HG03558 (cell line): Measurements from ENCODE around the gene CDC42EP4.

Source experiments
- ATAC-seq: cut with Tn5 transposase; IDR thresholded peaks from one replicate; pipeline ENCODE4 v1.9.1; 2021; ENCODE audit warnings: moderate number of reproducible peaks; ENCODE audit not compliant: unreplicated experiment; ENCODE audit errors: extremely low read depth

The CDC42EP4 gene

GRCh38 chr17:73304971-73305812 is 6.6 kb downstream of the CDC42EP4 start:
- ATAC-seq: no peak

GRCh38 chr17:73304438-73304837 is 7.4 kb downstream of the CDC42EP4 start:
- no peak for ATAC-seq

DNA sequence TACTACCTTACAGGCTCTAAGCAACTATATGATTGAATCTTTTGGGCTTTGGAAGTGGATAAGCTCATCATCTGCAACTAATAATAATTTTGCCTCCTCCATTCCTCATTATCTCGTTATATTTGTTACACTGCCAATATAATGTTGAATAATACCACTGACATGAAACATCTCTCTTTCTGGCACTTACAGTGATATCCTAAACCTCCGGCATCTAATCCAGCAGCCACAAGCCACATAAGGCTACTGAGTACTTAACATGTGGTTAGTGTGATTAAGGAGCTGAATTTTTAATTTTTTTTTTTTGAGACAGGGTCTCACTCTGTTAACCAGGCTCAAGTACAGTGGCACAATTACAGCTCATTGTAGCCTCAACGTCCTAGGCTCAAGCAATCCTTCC is 9.6 kb downstream of the CDC42EP4 start:
- ATAC-seq: no peak

DNA sequence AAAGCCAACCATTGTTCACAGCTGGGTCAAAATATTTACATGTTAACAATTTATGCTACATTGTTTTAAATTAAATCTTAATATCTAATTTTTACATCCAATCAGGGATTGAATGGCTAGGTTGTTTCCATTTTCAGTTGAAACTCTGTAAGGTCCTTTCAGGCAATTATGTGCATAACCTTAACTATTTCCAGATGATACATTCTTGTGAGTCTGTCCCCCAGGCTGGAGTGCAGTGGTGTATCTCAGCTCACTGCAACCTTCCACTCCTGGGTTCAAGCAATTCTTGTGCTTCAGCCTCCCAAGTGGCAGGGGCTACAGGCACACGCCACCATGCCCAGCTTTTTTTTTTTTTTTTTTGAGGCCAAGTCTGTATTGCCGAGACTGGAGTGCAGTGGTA is 10.4 kb downstream of the CDC42EP4 start:
- ATAC-seq: no peak

DNA sequence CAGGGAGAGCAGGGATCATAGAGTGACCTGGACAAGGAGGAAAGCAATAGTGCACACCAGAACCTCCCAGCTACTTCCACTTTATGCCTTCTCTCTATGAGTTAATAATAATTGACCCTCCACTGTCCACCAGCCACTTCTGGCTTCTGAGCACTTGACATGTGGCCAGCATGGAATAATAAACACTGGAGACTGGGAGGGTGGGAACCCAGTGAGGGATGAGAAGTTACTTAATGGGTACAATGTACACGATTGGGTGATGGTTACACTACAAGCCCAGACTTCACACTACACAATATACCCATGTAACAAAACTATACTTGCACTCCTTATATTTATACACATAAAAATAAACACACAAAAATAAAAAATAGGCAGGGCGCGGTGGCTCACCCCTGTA is 11.4 kb downstream of the CDC42EP4 start:
- ATAC-seq: no peak

DNA sequence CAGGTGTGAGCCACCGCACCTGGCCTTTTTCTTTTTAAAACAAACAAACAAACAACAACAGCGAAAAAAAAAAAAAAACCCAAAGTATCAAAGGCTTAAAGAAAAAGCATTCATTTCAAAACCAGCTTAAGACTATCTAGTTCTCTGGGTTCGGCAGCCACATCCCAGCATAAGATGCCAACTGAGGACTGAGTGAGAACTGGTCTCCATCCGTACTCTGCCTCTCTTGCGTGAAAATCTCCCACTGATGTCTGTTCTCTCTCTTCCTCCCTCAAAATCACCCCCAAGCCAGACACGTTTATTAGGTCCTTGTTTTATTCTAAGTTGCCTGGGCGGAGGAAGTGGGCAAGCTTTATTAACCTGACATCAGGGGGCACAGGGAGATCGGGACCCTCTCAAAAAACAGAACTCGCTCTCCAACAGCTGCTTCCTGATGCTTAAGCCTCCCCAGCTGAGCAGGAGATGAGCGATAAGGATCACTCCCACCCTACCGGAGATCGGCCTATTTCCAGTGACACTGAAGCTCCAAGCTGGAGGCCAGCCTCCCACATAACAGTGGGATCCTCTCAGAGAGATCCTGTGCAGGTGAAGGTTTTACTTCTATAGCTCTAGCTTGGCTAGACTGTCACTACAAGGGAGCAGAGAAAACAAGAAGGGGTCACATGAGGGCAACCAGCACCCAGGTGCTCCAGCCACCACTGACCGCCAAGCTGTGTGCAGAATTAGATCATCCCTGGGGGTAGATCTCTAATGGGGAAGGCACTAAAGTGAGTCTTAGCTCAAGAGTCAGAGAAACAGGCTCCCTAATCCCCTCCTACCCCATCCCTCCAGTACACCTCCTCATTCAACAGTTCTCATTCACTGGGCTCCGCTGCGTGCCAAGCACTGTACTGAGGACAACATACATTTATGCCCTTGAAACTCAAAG is 13.6 kb downstream of the CDC42EP4 start:
- ATAC-seq: peak; percentile 77

DNA sequence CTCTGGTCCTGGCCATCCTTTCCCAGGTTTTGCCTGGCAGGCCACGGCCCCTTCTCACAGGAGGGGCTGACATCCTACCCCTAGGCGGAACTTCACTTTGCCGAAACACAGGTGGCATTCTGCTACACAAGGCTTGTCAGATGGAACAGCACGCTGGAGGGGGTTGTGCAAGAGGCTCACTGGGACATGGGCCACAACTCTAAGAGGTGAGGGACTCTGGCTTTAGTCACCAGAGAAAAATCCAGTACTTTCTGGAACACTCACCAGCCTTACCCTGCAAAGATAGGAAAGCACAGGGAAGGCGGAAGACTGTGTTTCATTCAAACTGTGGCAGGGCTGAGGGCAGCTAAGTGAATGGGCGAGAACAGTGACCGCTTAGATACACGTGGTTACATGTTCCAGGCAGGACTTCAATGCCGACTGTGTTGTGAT is 18.3 kb downstream of the CDC42EP4 start:
- no peak for ATAC-seq

- ATAC-seq: no peak
Measured at GRCh38 chr17:73293031-73293430, 18.8 kb downstream of the CDC42EP4 start.

DNA sequence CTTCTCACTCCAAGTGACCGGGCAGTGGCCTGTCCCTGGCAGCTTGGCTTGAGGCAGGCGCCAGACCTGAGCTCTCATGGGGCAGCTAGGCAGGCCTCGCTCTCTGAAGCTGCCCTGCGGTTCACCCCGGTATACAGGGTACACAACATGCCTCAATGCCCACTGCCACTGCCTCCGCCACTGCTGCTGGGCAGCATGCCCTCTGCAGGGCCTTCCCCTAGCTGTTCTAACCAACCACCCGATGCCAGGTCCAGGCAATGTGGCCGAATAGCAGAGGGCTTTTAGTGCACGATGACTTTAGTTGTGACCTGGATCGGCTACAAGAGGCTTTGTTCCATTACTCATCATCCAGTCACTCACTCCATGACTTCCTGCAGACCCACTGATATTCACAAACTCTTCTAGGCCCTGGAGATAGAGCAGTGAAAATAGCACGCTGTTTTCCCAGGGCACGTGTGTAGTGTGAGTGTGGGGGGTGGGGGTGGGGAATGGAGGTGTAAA is 19.7 kb downstream of the CDC42EP4 start:
- ATAC-seq: no peak

GRCh38 chr17:73291260-73291801 is 20.5 kb downstream of the CDC42EP4 start:
- ATAC-seq: peak; percentile 84

DNA sequence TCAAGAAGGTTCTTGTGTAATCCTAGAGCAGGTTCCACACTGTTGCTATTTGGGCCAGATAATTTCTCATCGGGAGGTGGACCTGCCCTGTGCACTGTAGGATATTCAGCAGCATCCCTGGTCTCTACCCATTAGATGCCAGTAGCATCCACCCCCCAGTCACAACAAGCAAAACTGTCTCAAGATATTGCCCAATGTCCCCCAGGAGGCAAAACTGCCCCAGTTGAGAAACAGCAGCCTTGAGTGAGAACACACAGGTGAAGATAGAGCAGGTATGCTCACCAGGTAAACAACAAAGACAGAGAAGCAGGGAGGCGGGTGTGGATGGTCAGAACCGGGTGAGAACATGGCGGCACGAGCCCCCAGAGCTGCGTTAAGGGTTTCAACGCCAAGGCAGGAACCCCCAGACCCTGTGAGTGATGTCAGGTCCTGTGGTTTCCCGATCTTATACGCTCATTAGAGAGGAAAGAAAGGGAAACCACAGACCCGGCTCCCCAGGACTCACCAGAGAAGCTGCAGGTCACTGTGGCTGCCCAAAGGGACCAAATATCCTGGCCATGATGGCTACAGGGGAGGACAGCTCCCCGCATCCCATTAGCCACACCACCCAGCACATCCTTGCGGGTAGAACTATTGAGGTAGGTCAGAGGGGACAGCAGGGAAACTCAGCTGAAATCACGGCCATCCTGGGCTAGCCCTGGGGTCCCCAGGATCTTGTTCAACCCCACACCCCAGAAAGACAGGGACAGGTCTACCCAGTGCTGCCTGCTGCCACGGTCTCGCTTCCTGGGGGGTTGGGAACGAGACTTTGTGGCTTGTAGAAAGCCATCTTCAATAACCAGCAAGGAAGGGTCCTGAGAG is 21.2 kb downstream of the CDC42EP4 start:
- peak; percentile 15 for ATAC-seq

DNA sequence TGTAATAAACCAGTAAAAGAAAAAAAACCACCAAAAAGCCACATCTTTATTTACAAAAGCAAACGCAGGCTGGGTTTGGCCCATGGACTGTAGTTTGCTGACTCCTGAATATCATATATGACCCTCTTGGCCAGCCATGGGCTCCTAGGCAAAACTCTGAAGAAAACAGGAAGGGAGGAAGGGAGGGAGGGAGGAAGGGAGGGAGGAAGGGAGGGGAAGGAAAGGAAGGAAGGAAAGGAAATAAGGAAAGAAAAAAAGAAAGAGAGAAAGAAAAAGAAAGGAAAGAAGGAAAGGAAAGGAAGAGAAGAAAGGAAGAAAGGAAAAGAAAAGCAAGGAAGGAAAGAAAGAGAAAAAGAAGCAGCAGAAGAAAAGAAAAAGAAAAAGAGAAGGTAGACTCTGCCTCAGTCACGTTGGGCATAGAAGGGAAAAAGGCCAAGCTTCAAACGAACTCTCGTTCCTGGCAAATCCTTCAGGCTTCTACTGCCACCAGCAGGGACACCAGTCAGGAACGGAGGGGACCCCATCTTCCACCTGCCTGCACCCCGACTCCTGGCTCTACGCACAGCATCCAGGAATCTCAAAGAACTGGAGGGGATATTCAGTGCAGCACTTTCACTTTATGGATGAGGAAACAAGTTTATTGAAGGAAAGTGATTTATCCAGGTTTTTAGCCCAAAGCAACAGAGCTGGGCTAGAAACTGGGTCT is 22.1 kb downstream of the CDC42EP4 start:
- no peak for ATAC-seq

DNA sequence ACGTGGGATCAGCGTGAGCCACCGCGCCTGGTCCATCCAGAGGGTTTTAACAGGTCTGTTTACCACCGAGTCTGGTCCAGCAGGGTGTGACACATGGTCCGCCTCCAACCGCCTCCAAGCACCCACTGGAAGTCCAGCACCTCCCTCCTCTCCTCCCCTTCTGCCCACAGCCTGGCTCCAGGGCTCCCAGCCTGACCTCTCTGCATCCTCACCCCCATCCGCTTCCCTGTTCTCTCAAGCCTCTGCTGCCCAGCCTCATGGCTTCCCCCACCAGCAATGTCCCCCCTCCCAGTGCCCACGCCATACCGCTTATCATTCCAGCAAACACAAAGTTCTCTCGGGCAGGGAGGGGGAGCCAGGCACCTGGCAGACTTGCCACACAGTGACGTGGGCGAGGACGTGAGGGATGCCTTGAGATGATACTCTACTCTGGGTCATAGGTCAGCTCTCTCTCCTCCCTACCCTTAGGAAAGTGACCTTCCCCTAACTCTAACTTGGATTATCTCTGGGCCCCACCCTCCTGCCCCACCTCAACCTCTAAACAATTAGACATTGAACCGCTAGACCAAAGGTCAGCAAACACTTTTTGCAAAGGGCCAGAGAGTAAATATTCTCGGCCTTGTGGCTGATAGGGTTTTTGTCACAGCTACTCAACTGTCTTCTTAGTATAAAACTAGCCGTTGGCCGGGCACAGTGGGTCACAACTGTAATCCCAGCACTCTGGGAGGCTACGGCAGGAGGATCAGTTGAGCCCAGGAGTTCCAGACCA is 23.1 kb downstream of the CDC42EP4 start:
- no peak for ATAC-seq

- ATAC-seq: no peak
Measured at GRCh38 chr17:73286863-73287296, 24.9 kb downstream of the CDC42EP4 start.

DNA sequence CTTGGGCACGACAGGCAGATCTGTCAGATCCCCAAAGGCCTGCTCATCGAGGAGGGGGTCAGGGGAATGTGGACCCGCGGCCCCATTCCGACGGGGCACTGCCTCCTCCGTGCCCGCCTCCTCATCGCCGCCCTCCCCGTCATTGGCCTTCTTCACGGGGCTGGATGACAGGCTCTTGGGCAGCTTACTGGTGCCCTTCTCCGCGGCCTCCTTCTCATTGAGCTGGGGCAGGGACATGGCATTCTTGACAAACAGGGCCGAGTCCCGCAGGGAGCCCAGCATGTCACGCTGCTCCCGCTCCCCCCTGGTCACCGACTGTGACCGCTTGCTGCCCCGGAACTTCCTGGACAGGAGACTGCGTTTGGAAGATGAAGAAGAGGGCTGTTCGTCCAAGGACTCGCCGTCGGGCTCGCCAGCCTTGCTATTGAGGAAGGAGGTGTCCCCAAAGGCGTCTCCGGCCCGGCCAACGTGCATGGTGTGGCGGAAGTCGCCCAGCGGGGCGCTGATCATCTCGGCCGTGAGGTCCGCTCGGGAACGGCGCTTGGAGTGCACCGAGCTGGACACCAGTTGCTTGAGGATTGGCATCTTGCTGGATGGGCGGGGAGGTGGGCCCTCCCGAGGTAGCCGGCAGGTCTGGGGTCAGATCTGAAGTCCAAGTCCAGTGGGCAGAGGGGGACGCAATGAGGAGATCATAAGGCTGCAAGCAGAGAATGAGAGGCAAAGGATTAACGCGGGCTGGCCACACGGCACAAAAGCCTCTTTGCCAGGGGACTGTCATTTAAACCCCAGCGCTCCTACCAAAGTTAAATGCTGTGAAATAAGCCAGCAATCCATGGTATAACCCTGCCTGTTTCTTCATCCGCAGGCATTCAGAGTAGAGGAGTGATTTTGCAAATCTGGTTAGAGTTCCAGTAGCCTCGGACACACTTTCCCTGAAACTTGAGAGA is 25.6 kb downstream of the CDC42EP4 start:
- ATAC-seq: no peak

GRCh38 chr17:73285603-73285908 is 26.2 kb downstream of the CDC42EP4 start:
- ATAC-seq: no peak

DNA sequence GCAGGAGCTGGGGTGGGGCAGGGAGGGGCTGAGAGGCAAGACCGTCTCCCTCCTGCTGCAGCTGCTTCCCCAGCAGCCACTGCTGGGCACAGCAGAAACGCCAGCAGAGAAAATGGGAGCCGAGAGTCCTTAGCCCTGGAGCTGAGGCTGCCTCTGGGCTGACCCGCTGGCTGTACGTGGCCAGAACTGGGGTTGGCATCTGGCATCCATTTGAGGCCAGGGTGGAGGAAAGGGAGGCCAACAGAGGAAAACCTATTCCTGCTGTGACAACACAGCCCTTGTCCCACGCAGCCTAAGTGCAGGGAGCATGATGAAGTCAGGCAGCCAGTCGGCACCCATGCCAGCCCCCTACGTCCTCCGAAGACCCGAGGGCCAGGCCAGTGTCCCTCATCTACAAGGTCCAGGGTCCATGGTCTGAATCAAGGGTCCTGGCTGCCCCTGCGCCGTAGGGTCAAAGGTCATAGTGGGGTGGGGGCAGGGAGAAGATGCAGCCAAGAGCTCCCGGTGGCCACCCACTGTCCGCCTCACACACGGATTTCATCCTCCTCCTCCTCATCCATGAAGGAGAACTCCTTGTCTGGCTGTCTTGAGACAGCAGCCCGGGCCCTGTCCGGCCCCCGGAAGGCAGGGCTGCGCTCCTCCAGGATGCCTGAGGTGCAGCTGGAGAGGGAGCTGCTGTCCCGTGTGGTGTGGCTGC is 26.7 kb downstream of the CDC42EP4 start:
- no peak for ATAC-seq
